H9 (cell line): ENCODE measurements around the gene SBK2. TPM values are rescaled to one million over a fixed set of nuclear protein-coding genes. Genes with fewer than 3 reads are reported as not detected.
A peak's percentile ranks its signal among the peaks of the same experiment; 100 is the strongest.

Experiments
- DNase-seq: peaks from one replicate; pipeline ENCODE4 v3.0.0-alpha.2; 2017
- H2AFZ ChIP-seq: one replicate; pipeline ENCODE4 v1.6.1; 2013; ENCODE audit warnings: mild to moderate bottlenecking, low read length, control low read depth, moderate library complexity
- H2AK5ac ChIP-seq: 2 replicates; pipeline ENCODE4 v1.6.1; 2013; ENCODE audit warnings: low read length, control low read depth, mixed read lengths; ENCODE audit not compliant: insufficient read length
- H2BK120ac ChIP-seq: one replicate; pipeline ENCODE4 v1.6.1; 2013; ENCODE audit warnings: low read depth, mild to moderate bottlenecking, low read length, control low read depth, inconsistent platforms; ENCODE audit not compliant: poor library complexity, severe bottlenecking
- H2BK12ac ChIP-seq: 2 replicates; pipeline ENCODE4 v1.6.1; 2013; ENCODE audit warnings: low read length, control low read depth, mixed read lengths, low read depth; ENCODE audit not compliant: insufficient read length
- H2BK15ac ChIP-seq: 2 replicates; pipeline ENCODE4 v1.6.1; 2013; ENCODE audit warnings: low read depth, low read length, control low read depth
- H2BK20ac ChIP-seq: one replicate; pipeline ENCODE4 v1.6.1; 2013; ENCODE audit warnings: low read depth, mild to moderate bottlenecking, low read length, control low read depth, inconsistent platforms; ENCODE audit not compliant: poor library complexity, severe bottlenecking
- H2BK5ac ChIP-seq: 2 replicates; pipeline ENCODE4 v1.6.1; 2013; ENCODE audit warnings: low read length, control low read depth, mixed read lengths; ENCODE audit not compliant: insufficient read length
- H3K14ac ChIP-seq: 2 replicates; pipeline ENCODE4 v1.6.1; 2013; ENCODE audit warnings: low read length, control low read depth; ENCODE audit not compliant: insufficient read depth
- H3K18ac ChIP-seq: 2 replicates; pipeline ENCODE4 v1.6.1; 2013; ENCODE audit warnings: low read depth, mild to moderate bottlenecking, mixed read lengths, low read length, control low read depth; ENCODE audit not compliant: insufficient read length
- H3K23ac ChIP-seq: 2 replicates; pipeline ENCODE4 v1.6.1; 2013; ENCODE audit warnings: low read length, control low read depth, mixed read lengths, low read depth; ENCODE audit not compliant: insufficient read length
- H3K23me2 ChIP-seq: 2 replicates; pipeline ENCODE4 v1.6.1; 2013; ENCODE audit warnings: low read depth, mild to moderate bottlenecking, mixed read lengths, low read length, control low read depth; ENCODE audit not compliant: insufficient read length, poor library complexity, severe bottlenecking
- H3K27ac ChIP-seq: 2 replicates; pipeline ENCODE4 v1.5.1; 2013; ENCODE audit warnings: low read length, control low read depth, mixed read lengths, low read depth; ENCODE audit not compliant: insufficient read length
- H3K27me3 ChIP-seq: 2 replicates; pipeline ENCODE4 v1.6.1; 2013; ENCODE audit warnings: low read length, control low read depth, inconsistent platforms; ENCODE audit not compliant: insufficient read depth
- H3K4ac ChIP-seq: 2 replicates; pipeline ENCODE4 v1.6.1; 2013; ENCODE audit warnings: low read depth, mild to moderate bottlenecking, control low read depth, inconsistent platforms, low read length, moderate library complexity
- H3K4me1 ChIP-seq: 2 replicates; pipeline ENCODE4 v1.6.1; 2013; ENCODE audit warnings: low read length, control low read depth, inconsistent platforms; ENCODE audit not compliant: insufficient read depth
- H3K4me2 ChIP-seq: 2 replicates; pipeline ENCODE4 v1.6.1; 2013; ENCODE audit warnings: low read length, control low read depth, mixed read lengths; ENCODE audit not compliant: insufficient read length, insufficient read depth
- H3K56ac ChIP-seq: 2 replicates; pipeline ENCODE4 v1.6.1; 2013; ENCODE audit warnings: low read depth, mild to moderate bottlenecking, mixed read lengths, low read length, control low read depth; ENCODE audit not compliant: insufficient read length
- H3K79me1 ChIP-seq: 2 replicates; pipeline ENCODE4 v1.6.1; 2013; ENCODE audit warnings: low read depth, mild to moderate bottlenecking, moderate library complexity, low read length, control low read depth, inconsistent platforms; ENCODE audit not compliant: insufficient read depth, poor library complexity, severe bottlenecking
- H3K79me2 ChIP-seq: 2 replicates; pipeline ENCODE4 v1.6.1; 2013; ENCODE audit warnings: low read length, control low read depth, inconsistent platforms; ENCODE audit not compliant: insufficient read depth
- H3K9ac ChIP-seq: 2 replicates; pipeline ENCODE4 v1.6.1; 2013; ENCODE audit warnings: low read length, control low read depth, mixed read lengths; ENCODE audit not compliant: insufficient read length; ENCODE audit errors: extremely low read depth
- H3K9me3 ChIP-seq: one replicate; pipeline ENCODE4 v1.6.1; 2013; ENCODE audit warnings: low read depth, low read length, inconsistent platforms; ENCODE audit not compliant: control insufficient read depth
- H3T11ph ChIP-seq: one replicate; pipeline ENCODE4 v1.6.1; 2013; ENCODE audit warnings: mild to moderate bottlenecking, low read length, control low read depth, inconsistent platforms
- H4K20me1 ChIP-seq: one replicate; pipeline ENCODE4 v1.6.1; 2013; ENCODE audit not compliant: control insufficient read depth, insufficient read length, insufficient read depth
- H4K5ac ChIP-seq: 2 replicates; pipeline ENCODE4 v1.6.1; 2013; ENCODE audit warnings: low read depth, mild to moderate bottlenecking, mixed read lengths, low read length, control low read depth; ENCODE audit not compliant: insufficient read length
- H4K8ac ChIP-seq: replicated peaks from 2 replicates; pipeline ENCODE4 v1.6.1; 2013; ENCODE audit warnings: low read length, control low read depth, mixed read lengths, low read depth; ENCODE audit not compliant: insufficient read length
- H4K91ac ChIP-seq: 2 replicates; pipeline ENCODE4 v1.6.1; 2013; ENCODE audit warnings: low read depth, mild to moderate bottlenecking, moderate library complexity, mixed read lengths, low read length, control low read depth; ENCODE audit not compliant: insufficient read length
- H3K27ac Mint-ChIP-seq, 3 experiments: 2 replicates in 2 of 3; 3 replicates in 1 of 3; pipeline ENCODE4 v1.8.0; 2020 to 2021; ENCODE audit warnings: mixed read lengths in 3 of 3, mild to moderate bottlenecking in 1 of 3, moderate library complexity in 1 of 3
- H3K27me3 Mint-ChIP-seq: 2 replicates; pipeline ENCODE4 v1.8.0; 2021; ENCODE audit warnings: low read depth, mild to moderate bottlenecking, moderate library complexity, mixed read lengths
- H3K36me3 Mint-ChIP-seq, 3 experiments: 2 replicates in 2 of 3; 3 replicates in 1 of 3; pipeline ENCODE4 v1.8.0; 2020 to 2021; ENCODE audit warnings: low read depth in 3 of 3, mixed read lengths in 3 of 3; ENCODE audit not compliant: insufficient read depth in 1 of 3
- H3K4me1 Mint-ChIP-seq, 2 experiments: 2 replicates each; pipeline ENCODE4 v1.8.0; 2020; ENCODE audit warnings: mixed read lengths in 2 of 2
- H3K4me3 Mint-ChIP-seq, 2 experiments: 2 replicates in 1 of 2; 3 replicates in 1 of 2; pipeline ENCODE4 v1.8.0; 2020 to 2021; ENCODE audit warnings: mild to moderate bottlenecking in 2 of 2, mixed read lengths in 2 of 2, moderate library complexity in 1 of 2
- H3K9me3 Mint-ChIP-seq, 2 experiments: 2 replicates in 1 of 2; 3 replicates in 1 of 2; pipeline ENCODE4 v1.8.0; 2020; ENCODE audit warnings: mild to moderate bottlenecking in 2 of 2, mixed read lengths in 2 of 2, moderate library complexity in 1 of 2
- WGBS: extraction: QIAGEN DNeasy Blood & Tissue Kit; methylation state at CpG from one replicate; pipeline ENCODE4 v1.1.7; 2013; ENCODE audit warnings: missing lambda C conversion rate, low lambda C conversion rate, mixed read lengths; ENCODE audit not compliant: insufficient read length; ENCODE audit errors: extremely low coverage; 5-methylcytosine and 5-hydroxymethylcytosine counted together
- total RNA-seq: library from RNA; stranded (reverse); gene quantifications from 2 replicates; pipeline ENCODE4 v1.2.1, GENCODE V29; 2021
- TF ChIP-seq, protein P1 (sequence below): fragments of 200-600 bp; sonication (generic); conservative IDR thresholded peaks from 3 replicates; pipeline ENCODE4 v1.8.0; 2021; ENCODE audit warnings: antibody characterized with exemption, mild to moderate bottlenecking

SBK2 gene
- total RNA-seq, 1 experiment from 2014 or later: 2.8 TPM

DNA sequence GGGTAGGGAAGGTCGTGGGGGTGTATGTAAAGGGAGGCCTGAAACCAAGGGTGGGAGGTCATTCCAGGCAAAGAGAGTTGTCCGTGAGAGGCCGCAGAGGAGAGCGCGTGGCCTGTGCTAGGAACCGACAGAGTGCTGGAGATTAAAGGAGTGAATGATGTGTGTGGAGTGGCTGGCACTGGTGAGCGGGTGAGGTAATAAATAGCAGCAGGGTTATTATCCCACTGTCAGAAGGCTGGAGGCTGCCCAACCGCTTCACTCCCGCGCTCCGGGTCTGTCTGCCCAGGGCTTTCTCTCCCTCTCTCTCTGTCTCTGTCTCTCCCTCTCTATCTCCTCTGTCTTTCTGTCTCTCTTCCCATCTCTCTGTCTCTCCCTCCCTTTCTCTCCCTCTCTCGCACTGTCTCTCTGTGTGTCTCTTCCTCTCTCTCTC lies 26.3 kb upstream of the SBK2 start:
- Histone ChIP-seq H3K79me1 (no peaks in the 10 kb centered on the region), H3K18ac (no peak overlapping the region), H3K27ac (no peak overlapping the region), H3T11ph (no peak overlapping the region), H4K5ac (no peak overlapping the region), H4K91ac (no peak overlapping the region), H3K9ac (no peak overlapping the region), H3K23ac (no peak overlapping the region), H2BK5ac (no peak overlapping the region), H2BK15ac (no peak overlapping the region), H2BK12ac (no peak overlapping the region), H3K79me2 (no peaks in the 10 kb centered on the region), H3K4me1 (no peaks in the 10 kb centered on the region), H3K9me3 (no peaks in the 10 kb centered on the region), H3K4me2 (no peak overlapping the region), H4K8ac (no peak overlapping the region), H2AK5ac (no peak overlapping the region), H3K56ac (no peak overlapping the region), H2AFZ (no peak overlapping the region), H3K27me3 (no peaks in the 10 kb centered on the region), H2BK20ac (no peak overlapping the region), H3K14ac (no peak overlapping the region; the same call in 1 of the 2 replicates), H4K20me1 (no peaks in the 10 kb centered on the region), H2BK120ac (no peak overlapping the region), H3K23me2 (no peaks in the 10 kb centered on the region), H3K4ac (no peak overlapping the region)
- no CpG with 5 or more reads among the region's 12 CpGs for WGBS
- peaks cover 0 to 2% of the 10 kb centered on the region in 2 experiments; a peak in 3 of 5 replicates for H3K9me3 Mint-ChIP-seq
- 0 out of 5 replicates have a peak overlapping the region, but pooled peaks of 1 of the 2 experiments have one; percentile 44 for H3K4me3 Mint-ChIP-seq
- peaks cover 0 to 8% of the 10 kb centered on the region in 2 experiments; a peak in 2 of 4 replicates for H3K4me1 Mint-ChIP-seq
- peaks cover 32% of the 10 kb centered on the region for H3K27me3 Mint-ChIP-seq
- H3K27ac Mint-ChIP-seq: peak overlapping the region in 1 of 3 experiments; percentile 63; a peak in 2 of 7 replicates
- TF ChIP-seq, protein P1, sequence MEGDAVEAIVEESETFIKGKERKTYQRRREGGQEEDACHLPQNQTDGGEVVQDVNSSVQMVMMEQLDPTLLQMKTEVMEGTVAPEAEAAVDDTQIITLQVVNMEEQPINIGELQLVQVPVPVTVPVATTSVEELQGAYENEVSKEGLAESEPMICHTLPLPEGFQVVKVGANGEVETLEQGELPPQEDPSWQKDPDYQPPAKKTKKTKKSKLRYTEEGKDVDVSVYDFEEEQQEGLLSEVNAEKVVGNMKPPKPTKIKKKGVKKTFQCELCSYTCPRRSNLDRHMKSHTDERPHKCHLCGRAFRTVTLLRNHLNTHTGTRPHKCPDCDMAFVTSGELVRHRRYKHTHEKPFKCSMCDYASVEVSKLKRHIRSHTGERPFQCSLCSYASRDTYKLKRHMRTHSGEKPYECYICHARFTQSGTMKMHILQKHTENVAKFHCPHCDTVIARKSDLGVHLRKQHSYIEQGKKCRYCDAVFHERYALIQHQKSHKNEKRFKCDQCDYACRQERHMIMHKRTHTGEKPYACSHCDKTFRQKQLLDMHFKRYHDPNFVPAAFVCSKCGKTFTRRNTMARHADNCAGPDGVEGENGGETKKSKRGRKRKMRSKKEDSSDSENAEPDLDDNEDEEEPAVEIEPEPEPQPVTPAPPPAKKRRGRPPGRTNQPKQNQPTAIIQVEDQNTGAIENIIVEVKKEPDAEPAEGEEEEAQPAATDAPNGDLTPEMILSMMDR: no peak
- no peaks in the 10 kb centered on the region for H3K36me3 Mint-ChIP-seq
- no peak for DNase-seq
